ENCODE data around the gene MACROH2A1.

MACROH2A1 gene

DNA sequence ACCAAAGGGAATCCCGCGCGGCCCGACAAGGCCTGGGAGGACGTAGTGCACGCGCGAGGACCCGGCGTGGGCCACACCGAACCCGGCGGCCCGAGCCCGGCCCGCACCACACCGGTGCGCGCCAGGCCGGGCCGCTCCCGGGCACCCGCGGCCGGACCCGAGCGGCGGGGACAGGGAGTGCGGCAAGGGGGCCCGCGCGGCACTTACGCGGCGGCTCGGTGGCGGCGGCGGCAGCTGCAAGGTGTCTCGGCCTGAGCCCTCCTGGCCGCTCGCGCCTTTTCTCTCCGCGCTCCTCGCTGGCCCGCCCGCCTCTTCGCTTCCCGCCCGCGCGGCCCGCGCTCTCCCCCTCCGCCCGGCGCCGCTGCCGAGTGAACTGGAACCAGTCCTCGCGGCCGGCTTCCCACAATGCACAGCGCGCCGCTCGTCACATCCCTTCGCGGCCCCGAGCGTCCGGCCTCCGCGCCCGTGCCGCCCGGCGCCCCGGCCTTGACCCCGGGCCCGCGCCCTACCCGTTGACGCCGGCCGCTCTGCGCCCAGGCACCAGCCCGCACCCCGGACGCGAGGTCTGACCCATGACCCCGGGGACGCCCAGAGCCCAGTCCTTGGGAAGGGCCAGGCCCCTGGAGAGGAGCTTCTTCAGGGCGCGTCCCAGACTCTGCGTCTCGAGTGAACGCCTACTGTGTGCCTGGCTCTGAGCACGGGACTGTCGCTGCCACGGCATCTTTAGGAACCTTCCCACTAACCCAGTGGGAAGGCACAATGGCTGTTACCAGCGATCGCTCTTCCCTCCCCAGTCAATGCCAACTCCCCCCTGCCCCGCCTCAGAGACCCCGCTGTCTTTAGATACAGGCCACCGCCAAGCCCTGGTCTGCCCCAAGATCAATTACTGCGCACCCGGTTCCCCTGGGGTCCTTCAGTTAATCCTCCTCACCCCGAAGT, at the start of gene MACROH2A1:
Gene MACROH2A1, minus strand, starts transcription at position 377 of the 939 bp plus-strand sequence. CDS start 10,138 bp downstream, outside the sequence.
- peak; percentile 87 for DNase-seq (ENCODE audit: low spot score)

DNA sequence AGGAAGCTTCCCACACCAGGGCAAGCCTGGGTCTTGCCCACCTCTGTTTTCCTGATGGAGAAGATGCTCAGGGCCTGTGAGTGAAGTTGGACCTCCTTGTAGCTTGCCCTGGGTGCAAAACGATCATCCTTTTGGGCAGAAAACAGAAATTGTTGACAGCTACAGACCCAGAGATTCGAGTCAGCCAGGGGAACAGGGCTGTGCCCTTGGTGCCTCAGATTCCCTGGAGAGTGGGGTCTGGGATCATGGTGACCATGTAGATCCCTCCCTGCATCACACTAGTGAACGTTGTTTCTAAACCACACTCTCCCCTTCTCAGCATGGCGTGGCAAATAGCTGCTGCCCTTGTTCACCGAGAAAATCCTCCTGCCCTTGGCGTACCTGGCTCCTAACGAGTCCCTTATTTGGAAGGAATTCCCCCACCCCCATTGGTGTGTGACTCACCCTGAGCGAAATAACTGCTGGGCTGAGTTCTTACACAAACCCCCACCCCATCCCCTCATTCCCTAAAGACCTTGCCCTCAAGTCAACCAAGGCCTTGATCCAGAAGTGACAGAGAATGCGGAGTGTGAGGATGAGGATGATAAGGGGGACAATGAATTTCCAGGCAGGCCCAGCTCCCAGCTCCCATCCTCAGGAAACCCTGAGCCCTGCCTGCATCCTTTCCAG, 49.2 kb upstream of the MACROH2A1 start:
- DNase-seq (ENCODE audit: low spot score), result no peak

DNA sequence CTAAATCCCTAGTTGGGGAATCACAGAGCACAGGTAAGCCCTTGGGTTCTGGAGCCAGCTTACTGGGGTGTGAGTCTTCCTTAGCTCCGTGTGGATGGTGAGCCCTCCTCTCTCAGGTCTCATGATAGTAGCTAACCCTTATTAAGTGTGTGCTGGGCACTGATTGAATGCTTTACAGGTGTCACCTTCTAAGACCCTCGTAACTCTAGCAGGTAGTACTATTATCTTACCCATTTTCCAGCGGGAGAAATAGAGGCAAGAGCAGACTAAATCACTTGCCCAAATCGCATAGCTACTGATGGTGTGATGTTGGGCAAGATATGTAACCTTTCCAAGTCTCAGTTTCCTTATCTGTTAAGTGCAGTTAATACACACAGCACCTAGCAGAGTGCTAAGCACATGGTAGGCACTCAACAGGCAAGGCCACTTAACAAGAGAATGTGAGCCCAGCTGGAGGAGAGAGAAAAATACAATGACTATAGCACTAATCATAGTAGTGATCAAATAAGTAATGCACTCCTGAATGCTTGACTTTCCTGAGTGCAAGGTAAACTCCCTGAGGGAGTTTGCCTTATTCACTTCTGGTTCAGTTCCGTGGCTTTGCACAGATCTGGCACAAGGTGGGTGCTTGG, 48.4 kb upstream of the MACROH2A1 start, which contains the start of gene DCANP1:
Gene DCANP1, minus strand, starts transcription at position 51 of the 632 bp plus-strand sequence. CDS start 240 bp downstream, outside the sequence.
- no peak for DNase-seq (ENCODE audit: low spot score)

DNA sequence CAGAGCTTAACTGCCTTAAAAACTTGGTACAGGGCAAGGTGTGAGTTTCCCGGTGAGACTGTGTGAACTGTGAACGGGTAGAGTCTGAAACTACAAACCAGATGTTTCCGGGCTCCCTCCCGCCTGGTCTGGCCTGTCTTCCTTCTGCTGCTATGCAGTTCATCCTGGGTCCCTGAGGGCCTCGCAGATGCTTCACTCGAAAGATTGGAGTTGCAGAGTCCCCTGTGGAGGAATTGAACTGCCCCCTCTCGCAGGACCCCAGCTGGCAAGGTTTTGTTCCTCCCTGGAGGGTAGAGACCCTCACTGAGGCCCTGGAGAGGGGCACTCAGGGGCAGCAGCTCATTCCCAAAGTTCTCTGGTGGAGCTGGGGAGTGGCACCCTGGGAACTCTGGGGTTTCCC, 47.6 kb upstream of the MACROH2A1 start:
- DNase-seq (ENCODE audit: low spot score), result no peak

DNA sequence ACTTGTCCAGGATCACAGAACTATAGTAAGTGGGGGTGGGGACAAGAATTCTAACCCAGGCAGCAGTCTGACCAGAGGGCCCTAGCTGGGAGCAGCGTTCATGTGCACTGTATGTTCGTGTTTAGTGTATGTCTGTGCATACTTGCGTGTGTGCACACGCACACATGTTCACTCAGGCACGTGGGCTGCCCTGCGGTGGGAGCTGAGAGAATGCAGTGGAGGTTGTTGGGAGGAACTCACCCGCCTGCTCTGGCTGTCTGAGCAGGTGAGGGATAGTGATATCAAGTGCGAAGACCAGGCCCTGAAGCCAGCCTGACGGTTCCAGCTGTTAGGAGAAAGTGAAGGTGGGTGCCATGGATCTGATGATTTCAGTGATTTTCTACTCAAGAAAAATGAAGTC, 47.2 kb upstream of the MACROH2A1 start:
- no peak for DNase-seq (ENCODE audit: low spot score)

DNA sequence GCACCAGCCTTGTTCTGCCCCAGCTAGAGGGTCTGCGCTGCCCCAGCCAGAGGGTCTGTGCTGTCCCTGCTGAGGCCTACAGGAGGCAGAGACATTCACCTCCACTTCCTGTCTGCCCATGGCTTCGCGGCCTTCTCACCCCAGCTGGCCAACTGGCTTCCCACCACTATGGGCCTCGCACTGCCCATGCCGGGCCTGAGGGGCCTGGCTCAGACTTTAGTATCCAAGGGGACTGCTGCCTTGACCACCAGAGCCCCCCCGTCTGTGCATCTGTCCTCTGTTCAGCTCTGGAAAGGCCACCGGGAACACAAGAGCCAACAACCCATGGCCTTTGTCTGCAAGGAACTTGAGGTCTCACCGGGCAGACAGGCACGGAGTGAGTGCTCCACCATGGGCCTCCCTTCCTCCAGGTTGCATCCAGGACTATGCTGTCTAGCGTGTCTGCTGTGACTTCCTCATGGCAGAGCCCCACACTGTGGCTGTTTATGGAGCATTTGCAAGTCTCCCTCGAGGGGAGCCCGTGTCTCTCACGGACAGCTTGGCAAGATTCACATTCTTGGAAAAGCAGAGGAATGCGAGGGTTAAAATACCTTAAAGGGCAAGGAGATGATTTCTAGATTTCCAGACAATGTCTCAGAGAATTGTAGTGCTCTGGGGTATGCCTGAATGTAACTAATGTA, 46.4 kb upstream of the MACROH2A1 start:
- no peak for DNase-seq (ENCODE audit: low spot score)

DNA sequence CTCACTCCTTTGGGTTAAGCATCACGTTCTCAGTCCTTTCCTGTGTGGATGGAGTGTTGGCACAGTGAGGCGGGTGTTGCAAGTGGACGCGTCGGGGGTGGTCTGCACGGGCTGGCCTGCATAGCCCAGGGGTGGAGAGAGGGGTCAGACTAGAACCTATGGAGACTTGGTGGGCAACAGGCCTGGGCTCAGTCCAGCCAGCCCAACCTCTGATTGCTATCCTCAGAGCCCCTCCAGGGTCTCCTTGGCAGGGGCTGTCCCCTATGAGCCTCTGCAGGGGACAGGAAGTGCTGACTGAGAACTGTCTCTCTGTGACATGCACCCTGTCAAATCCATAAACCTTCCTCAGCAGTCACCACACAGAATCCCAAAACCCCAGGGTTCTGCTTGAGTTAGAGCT, 45.9 kb upstream of the MACROH2A1 start:
- DNase-seq (ENCODE audit: low spot score), result no peak

DNA sequence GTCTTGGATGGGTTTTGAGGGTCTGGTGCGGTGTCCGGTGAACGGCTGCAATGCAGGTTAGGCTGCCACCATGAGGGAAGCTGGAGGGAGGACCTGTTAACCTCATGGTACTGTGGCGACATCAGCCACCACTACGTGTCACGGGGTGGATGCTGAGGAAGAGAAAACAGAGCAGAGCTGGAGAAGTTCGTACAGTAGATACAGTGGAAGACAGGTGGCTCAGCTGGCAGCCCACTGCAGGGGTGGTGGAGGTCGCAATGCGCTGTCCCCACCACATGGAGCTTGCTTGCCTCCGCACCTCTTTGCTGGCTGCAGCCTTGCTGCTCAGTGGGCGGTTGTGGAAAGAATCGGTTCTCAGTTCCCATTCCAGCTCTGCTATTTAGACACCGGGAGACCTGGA, 45.3 kb upstream of the MACROH2A1 start:
- no peak for DNase-seq (ENCODE audit: low spot score)

DNA sequence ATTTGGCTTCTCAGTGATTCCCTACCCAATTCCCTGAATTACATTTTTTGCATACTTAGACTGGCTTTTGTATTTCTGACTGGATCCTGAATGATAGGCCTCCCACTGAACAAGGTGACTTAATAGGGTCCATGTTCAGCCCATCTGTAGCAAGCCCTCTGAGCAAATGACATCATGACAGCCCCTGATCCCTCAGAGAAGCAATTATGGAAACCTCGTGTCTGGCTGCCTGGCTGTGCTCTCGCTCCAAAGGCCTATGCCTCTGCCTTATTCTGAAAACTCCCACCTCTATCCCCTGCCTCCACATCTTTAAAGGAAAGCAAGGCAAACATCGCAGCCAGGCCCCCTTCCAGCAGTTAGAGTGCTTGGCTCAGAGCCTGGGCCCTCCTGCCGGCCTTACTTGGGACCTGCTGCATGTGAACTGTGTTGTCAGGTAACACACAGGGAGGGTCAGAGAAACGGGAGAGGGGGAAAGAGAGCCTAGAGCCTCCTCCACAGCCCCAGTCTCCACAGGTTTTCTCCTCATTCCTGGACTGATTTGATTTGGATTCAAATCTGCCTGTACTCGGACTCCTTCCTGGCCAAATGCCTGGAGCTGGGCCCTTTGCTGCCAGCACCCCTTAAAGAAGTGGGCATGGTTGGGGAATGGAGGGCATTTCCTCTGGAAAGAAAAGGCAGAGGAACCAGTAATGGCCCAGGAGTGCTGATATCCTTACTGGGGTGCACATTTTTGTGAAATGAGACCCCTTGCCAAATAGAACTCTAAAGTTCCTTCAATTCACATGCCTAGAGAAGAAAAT, 44.3 kb upstream of the MACROH2A1 start:
- no peak for DNase-seq (ENCODE audit: low spot score)

DNA sequence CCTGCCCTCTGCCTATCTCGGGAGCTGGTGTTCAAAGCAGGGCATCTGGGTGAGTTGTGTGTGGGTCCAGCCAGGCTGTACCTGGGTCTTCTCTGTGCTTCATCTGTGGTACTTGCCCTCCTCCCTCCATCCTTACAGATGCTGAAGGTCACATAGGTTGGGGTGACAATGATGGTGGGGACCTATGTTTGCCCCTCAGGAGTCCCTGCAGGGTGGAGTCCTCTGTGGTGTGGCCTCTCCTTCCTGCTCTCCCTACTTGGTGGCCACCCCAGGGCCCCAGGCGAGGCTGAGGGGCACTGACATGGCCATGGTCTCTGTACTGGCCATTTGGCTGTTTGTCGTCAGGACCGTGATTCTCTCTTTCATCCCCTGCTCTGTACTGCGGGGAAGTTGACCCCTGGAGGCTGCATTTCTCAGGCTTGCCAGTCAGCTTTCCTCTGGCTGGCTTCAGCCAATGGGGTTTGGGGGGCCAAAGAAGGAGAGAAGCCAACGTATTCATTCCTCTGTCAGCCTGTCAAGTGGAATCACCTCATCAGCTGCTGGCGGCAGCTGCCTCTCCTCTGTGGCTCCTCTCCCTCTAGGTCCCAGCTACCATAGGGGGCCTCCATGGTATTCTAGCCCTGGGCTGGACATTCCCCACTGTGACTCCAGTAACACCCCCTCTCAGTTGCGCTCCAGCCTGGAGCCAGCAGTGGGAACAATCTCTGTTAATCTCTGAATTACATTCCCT, 43.6 kb upstream of the MACROH2A1 start:
- no peak for DNase-seq (ENCODE audit: low spot score)

DNA sequence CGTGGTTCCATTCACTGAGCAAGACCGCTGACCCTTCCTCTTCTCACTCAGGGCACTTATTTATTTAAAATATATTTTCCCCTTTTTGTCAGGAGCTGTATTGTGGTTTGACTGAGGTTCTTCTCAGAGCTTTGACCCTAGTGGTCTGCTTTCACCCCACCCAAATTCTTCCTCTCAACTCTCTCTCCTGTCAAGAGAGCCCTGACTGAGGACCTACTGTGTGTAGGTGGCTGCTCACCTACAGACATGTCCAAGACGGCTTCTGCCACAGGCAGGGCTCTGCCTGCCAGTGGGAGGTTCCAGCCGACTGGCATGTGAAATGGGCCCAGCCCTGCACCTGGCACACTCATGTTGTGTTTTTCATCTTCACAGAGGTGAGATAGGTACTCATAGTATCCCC, 42.9 kb upstream of the MACROH2A1 start:
- no peak for DNase-seq (ENCODE audit: low spot score)

DNA sequence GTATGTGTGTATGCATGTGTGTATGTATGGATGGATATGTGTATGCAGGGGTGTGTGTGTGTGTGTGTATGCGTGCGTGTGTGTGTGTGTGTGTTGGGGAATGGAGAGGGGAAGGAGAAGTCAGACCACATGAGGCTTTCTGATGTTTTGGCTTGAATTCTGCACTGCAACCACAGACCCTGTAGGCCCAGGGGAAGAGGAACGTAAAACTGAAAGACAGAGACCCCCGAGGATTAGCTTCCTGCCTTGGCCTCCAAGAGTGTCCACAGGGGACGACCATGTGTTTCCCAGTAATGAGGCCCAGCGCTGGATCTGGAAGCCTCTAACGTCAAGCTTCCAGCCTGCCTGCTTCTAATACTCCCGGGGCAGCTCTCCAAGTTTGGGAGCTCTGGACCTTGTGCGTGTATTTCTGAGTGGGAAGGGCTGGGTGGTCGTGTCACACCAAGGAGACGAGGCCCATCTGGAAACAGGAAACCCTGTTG, 42.4 kb upstream of the MACROH2A1 start:
- no peak for DNase-seq (ENCODE audit: low spot score)

DNA sequence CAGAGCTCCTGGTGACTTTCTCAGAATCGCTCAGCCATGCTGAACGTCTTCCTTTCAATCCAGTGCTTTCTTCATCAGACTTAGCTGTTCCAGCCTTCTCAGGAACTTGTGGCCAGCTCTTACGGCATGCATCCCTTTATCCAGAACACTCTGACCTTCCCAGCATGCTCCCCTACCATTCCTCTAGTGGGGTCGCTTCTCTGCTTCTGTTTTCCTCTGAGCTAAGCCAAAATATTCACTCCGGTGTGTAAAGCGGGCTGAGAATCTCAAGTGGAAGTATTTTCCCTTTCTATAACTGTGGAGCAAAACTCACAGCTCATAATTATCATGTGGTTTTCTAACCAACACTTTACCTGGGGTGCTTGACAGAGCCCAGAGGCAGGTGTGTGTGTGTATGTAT, 41.9 kb upstream of the MACROH2A1 start:
- DNase-seq (ENCODE audit: low spot score), result no peak

DNA sequence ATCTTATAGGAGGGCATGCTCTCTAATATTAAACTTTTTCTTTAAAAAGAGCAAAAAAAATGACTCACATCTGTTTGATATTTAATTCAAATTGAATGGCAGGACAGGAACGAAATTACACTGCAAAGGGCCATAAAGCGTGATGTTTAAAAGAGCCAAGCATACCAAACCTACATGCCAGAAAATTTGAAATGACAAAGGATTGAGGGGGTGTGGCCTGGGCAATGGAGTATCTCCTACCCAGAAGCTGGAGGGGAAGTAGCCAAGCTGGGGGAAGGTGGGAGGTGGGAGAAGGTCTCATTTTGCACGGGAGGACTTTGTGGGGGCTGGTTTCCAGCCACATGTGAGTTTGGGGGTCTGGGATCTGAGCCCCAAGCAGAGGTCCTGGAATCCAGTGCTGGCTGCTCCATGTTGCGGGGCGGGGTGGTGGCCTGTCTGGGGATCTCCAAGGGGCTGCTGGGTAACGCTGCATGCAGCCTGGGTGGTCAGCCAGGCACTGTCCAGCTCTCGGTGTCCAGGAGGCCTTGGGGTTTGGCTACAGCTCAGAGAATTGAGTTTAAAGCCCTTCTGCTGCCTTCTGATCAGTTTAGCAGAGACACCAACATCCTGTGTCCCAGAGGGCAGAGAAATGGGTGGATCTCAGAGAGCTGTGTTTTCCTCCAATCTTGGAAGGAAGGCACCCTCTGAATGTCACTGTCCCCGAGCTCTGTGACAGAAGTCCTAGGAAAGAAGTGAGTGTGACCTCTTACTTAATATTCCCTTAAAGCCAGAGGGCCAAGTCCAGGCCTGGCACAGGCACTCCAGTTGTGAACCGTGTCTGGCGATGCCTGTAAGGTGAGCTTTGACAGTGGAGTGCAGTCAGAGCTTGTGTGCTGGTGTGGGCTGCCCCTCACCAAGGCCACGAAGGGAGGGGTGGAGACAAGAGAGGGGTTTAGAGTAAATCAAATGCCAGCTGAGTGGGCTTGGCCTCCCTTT, 40.5 kb upstream of the MACROH2A1 start:
- DNase-seq (ENCODE audit: low spot score), result no peak

DNA sequence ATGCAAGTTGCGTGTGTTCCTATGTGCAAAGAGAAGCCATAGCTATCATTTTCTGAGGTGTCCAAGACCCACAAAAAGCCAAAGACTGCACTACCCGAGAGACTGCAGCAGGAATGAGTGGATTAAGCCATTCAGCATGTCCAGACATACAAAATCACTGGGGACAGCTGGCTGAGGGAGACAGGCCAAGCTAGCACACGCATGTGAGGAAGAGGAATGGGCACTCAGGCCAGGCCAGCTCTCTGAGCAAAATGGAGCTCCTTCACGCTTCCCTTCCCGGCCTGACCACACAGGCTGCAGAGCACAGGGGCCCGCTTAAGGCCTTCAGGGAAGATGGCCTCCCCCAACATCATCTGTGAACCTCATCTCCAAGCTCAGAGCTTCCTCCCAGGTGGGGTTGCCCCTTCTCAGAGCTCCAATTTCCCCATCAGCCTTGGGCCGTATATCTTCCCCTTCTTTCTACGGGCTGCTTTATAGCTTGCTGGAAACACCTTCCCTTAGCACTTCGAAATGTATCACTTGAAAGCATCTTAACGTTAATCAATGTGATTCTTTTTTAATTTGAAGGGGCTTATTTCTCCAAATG, 39.7 kb upstream of the MACROH2A1 start:
- no peak for DNase-seq (ENCODE audit: low spot score)

DNA sequence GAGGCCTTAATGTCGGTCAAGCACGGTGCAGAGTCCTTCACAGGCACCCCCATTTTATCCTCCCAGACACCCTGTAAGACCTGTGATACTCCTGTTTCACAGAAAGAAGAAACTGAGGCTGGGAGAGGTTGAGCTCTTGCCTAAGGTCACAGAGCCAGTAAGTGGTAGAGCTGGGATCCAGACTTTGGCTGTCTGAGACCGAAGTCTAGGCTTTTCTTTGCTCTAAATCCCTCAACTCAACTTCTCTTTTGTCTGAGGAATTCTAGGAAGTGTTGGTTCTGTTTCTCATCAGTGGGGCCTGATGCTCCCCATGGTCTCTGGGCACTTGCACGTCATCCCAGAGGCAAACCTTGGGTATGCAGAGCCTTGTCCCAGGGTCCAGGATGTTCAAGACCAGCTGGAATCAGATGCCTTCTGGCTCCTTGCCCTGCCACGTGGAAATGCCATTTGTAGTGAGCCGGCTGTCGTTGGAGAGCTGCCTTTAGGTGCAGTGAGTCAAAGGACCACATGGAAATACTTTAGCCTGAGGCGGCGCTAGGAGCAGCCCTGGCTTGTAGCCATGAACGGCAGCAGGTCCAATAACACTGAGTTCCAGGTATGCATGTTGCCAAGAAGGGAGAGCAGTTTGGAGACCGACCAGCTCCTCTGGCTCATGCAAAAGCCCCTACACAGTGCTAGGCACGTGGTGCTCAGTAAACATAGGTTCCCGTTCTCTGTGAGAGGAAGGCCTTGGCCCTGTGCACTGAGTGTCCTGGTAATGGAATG, 38.9 kb upstream of the MACROH2A1 start:
- peak; percentile 69 for DNase-seq (ENCODE audit: low spot score)

DNA sequence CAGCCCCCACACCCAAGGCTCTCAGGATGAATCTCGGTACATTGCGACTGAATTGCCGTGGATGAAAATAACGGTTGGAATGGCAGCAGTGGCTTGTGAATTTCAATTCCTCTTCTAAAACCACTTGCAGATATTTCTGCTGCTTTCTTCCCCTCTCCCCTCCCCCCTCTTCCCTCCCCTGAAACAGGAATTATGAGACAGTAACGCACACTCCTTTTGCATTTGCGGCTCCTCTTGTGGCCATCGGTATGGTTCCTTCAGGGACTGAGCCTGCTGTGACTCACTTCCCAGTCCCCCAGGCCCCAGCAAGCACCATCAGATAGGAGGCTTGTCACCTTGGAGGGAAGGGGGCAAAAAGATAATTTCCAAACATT, 38.4 kb upstream of the MACROH2A1 start:
- DNase-seq (ENCODE audit: low spot score), result no peak

DNA sequence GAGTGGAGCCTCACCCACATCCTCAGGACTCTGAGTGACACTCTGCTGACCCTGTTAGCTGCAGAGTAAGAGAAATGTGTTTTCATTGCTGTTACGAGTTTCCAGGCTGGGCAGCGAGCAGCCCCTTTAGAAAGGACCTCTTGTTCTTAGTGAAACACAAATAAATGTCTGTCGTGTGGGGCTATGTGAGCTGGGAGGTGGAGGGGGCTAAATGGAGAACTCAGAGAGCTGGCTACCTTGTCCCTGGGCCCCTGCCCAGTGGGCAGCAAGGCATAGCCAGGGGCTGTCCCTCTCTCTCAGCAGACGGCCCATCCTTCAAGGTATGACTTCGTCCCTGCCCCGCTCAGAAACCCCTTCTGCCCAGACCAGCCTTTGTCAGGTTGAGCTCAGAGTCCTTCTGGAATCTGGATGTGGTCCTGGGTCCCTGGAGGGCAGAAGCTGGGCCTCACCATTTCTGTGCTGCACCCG, 38.0 kb upstream of the MACROH2A1 start:
- DNase-seq (ENCODE audit: low spot score), result no peak

All from LoVo (cell line).